ENCODE measurements around the gene LAMA3.

DNA sequence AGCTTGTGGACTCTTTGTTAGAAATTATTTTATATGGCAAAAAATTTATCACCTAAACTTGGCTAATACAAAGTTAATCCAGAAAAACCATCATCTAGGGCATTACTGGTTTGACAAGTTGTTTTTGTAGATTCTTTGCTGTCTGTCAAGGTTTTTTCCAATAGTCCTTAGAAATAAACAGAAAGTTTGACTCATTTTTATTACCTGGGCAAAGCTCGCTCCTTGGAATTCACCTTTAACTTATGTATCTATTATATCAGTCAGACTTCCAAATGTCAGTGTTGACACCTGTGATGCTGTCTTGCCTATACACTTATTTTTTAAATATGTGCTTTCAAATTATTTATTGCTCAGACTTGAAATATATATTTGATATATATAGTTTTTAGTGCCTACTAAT lies 21.7 kb downstream of the LAMA3 start:
- TF ChIP-seq CTCF (IDR thresholded peaks at IDR 0.05) (no peak), POLR2A (IDR thresholded peaks at IDR 0.05) (no peak)

Measured in right lobe of liver (tissue), 4 donors.